GM23248 (cell line): ENCODE measurements around the gene KRT37. TPM values are rescaled to one million over a fixed set of nuclear protein-coding genes. Genes with fewer than 3 reads are reported as not detected.
"Not testable (repeated sequence)": the region's sequence is repeated elsewhere in the genome, so short reads cannot be mapped to it uniquely, and the experiment has no call there.

Experiments
- DNase-seq: peaks from one replicate; pipeline ENCODE4 v3.0.0-alpha.2; 2015
- H2AFZ ChIP-seq: fragments of 200-600 bp; sonication (generic); 2 replicates; pipeline ENCODE4 v1.6.1; 2016; ENCODE audit warnings: antibody characterized with exemption
- H3F3A ChIP-seq: fragments of 200-600 bp; sonication (generic); 2 replicates; pipeline ENCODE4 v1.6.1; 2016; ENCODE audit warnings: mild to moderate bottlenecking, antibody characterized with exemption, mixed run types; ENCODE audit not compliant: insufficient read depth
- H3K27ac ChIP-seq: fragments of 200-600 bp; sonication (generic); 2 replicates; pipeline ENCODE4 v1.5.1; 2016; ENCODE audit warnings: mild to moderate bottlenecking
- H3K27me3 ChIP-seq: fragments of 200-600 bp; sonication (generic); replicated peaks from 2 replicates; pipeline ENCODE4 v1.6.1; 2016; ENCODE audit warnings: mild to moderate bottlenecking; ENCODE audit not compliant: insufficient read depth
- H3K36me3 ChIP-seq: fragments of 200-600 bp; sonication (generic); 2 replicates; pipeline ENCODE4 v1.6.1; 2016; ENCODE audit warnings: low read depth, mild to moderate bottlenecking
- H3K4me1 ChIP-seq: fragments of 200-600 bp; sonication (generic); 2 replicates; pipeline ENCODE4 v1.6.1; 2016; ENCODE audit warnings: mild to moderate bottlenecking; ENCODE audit not compliant: insufficient read depth
- H3K4me2 ChIP-seq: fragments of 200-600 bp; sonication (generic); one replicate; pipeline ENCODE4 v1.6.1; 2016; ENCODE audit warnings: mild to moderate bottlenecking; ENCODE audit not compliant: unreplicated experiment
- H3K4me3 ChIP-seq: fragments of 200-600 bp; sonication (generic); 2 replicates; pipeline ENCODE4 v1.5.1; 2016; ENCODE audit warnings: mild to moderate bottlenecking
- H3K79me2 ChIP-seq: fragments of 200-600 bp; sonication (generic); 2 replicates; pipeline ENCODE4 v1.6.1; 2016; ENCODE audit warnings: mild to moderate bottlenecking; ENCODE audit not compliant: insufficient read depth
- H3K9ac ChIP-seq: fragments of 200-600 bp; sonication (generic); 2 replicates; pipeline ENCODE4 v1.6.1; 2016; ENCODE audit warnings: mild to moderate bottlenecking
- H3K9me2 ChIP-seq: fragments of 200-600 bp; sonication (generic); 2 replicates; pipeline ENCODE4 v1.6.1; 2016; ENCODE audit warnings: mixed run types, mild to moderate bottlenecking, moderate library complexity; ENCODE audit not compliant: insufficient read depth
- H3K9me3 ChIP-seq: fragments of 200-600 bp; sonication (generic); one replicate; pipeline ENCODE4 v1.6.1; 2017; ENCODE audit warnings: low read depth
- H4K20me1 ChIP-seq: fragments of 200-600 bp; sonication (generic); 2 replicates; pipeline ENCODE4 v1.6.0; 2016; ENCODE audit not compliant: insufficient read depth
- EZH2 ChIP-seq: fragments of 200-600 bp; sonication (generic); IDR thresholded peaks from 2 replicates; pipeline ENCODE4 v1.6.1; 2018; ENCODE audit warnings: antibody characterized with exemption, mild to moderate bottlenecking; ENCODE audit not compliant: insufficient read depth, poor library complexity, severe bottlenecking
- EZH2phosphoT487 ChIP-seq: fragments of 200-600 bp; sonication (generic); IDR thresholded peaks from 2 replicates; pipeline ENCODE4 v1.6.1; 2018; ENCODE audit warnings: antibody characterized with exemption, moderate library complexity, mild to moderate bottlenecking, low read depth; ENCODE audit not compliant: insufficient read depth
- WGBS, 2 experiments: methylation state at CpG; one replicate each; pipeline ENCODE4 v1.1.6; 2015 to 2017; ENCODE audit warnings: low lambda C conversion rate in 2 of 2, low coverage in 1 of 2; ENCODE audit errors: missing lambda C conversion rate in 2 of 2; 5-methylcytosine and 5-hydroxymethylcytosine counted together
- in situ Hi-C: fragments of 300-500 bp; cut with MboI; formaldehyde crosslinking; loops from 2 replicates; pipeline ENCODE4 v1.15.0; 2020
- polyA plus RNA-seq: library from polyadenylated mRNA; unstranded; fragments of >200 nt; fragmentation: Nextera tagmentation; extraction: Ambion mirVana; gene quantifications from 2 replicates; pipeline ENCODE4 v1.2.1, GENCODE V29; 2016
- total RNA-seq: library from RNA; depleted of rRNA; stranded (reverse); fragments of >200 nt; shearing (Covaris generic); gene quantifications from 2 replicates; pipeline ENCODE4 v1.2.3, GENCODE V29; 2014

KRT37 gene
- total and polyA plus RNA-seq, 2 experiments from 2014 or later: not detected

GRCh38 chr17:41437769-41438168, 13.4 kb upstream of the KRT37 start:
- Histone ChIP-seq H3F3A (peaks cover 6% of the 10 kb centered on the region), H3K36me3 (no peaks in the 10 kb centered on the region), H3K79me2 (no peaks in the 10 kb centered on the region), H3K27me3 (peaks cover 7% of the 10 kb centered on the region; the same call in 1 of the 2 replicates), H3K9me2 (no peaks in the 10 kb centered on the region), H3K4me1 (peaks cover 7% of the 10 kb centered on the region), H3K9ac (no peak overlapping the region), H4K20me1 (no peaks in the 10 kb centered on the region), H3K4me2 (no peak overlapping the region), H3K4me3 (no peak overlapping the region), H3K27ac (no peak overlapping the region), H2AFZ (no peak overlapping the region), H3K9me3 (no peaks in the 10 kb centered on the region)
- in situ Hi-C loops: no loop called here
- no peak for DNase-seq
- no peak for TF ChIP-seq EZH2phosphoT487
- no peak for TF ChIP-seq EZH2
- 78 to 79% methylated on average over 9 of the region's 9 CpGs for WGBS, 2 experiments

DNA sequence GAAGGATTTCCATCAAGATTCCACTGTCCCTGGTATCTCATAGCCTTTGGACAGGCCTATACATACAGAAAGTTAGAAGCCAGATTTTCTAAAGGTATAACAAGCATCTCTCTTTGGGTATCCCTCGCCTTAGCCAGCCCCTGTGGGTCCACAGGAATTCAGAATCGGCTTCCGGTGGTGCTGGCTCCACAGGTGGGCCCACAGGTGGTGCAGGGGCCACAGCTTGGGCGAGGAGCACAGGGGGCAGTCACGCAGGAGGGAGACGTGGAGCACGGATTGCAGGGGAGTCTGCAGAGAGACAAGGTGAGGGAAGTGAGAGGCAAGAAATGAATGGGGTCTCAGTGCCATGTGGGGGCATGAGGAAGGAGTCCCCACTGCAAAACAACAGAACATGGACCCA, 12.9 kb upstream of the KRT37 start:
- H3K9me2 ChIP-seq: no peaks in the 10 kb centered on the region
- H3K27me3 ChIP-seq: peaks cover 7% of the 10 kb centered on the region; the same call in 1 of the 2 replicates
- H3K4me3 ChIP-seq: no peak overlapping the region
- DNase-seq: no peak
- no peak overlapping the region for H3K4me2 ChIP-seq
- H4K20me1 ChIP-seq: no peaks in the 10 kb centered on the region
- no peak overlapping the region for H3K9ac ChIP-seq
- no peaks in the 10 kb centered on the region for H3K79me2 ChIP-seq
- no peak overlapping the region for H2AFZ ChIP-seq
- peaks cover 2% of the 10 kb centered on the region for H3F3A ChIP-seq
- H3K27ac ChIP-seq: no peak overlapping the region
- WGBS, 2 experiments: 69% methylated on average over 7 of the region's 7 CpGs
- no peaks in the 10 kb centered on the region for H3K9me3 ChIP-seq
- peaks cover 2% of the 10 kb centered on the region for H3K4me1 ChIP-seq
- no peaks in the 10 kb centered on the region for H3K36me3 ChIP-seq
- no peak for TF ChIP-seq EZH2phosphoT487
- TF ChIP-seq EZH2: no peak
- in situ Hi-C loops: no loop called here

- 64 to 69% methylated on average over 5 of the region's 5 CpGs for WGBS, 2 experiments
- peaks cover under 1% of the 10 kb centered on the region; the same call in 1 of the 2 replicates for H3K27me3 ChIP-seq
- no peak overlapping the region for H2AFZ ChIP-seq
- no peaks in the 10 kb centered on the region for H3K79me2 ChIP-seq
- H3K4me3 ChIP-seq: no peak overlapping the region
- no peaks in the 10 kb centered on the region for H3K36me3 ChIP-seq
- H3K9ac ChIP-seq: no peak overlapping the region
- in situ Hi-C loops: no loop called here
- H3K4me2 ChIP-seq: no peak overlapping the region
- H3K4me1 ChIP-seq: no peaks in the 10 kb centered on the region
- no peaks in the 10 kb centered on the region for H3F3A ChIP-seq
- TF ChIP-seq EZH2phosphoT487 (no peak), EZH2 (no peak)
- no peaks in the 10 kb centered on the region for H3K9me2 ChIP-seq
- no peak for DNase-seq
- H3K9me3 ChIP-seq: no peaks in the 10 kb centered on the region
- no peaks in the 10 kb centered on the region for H4K20me1 ChIP-seq
- no peak overlapping the region for H3K27ac ChIP-seq
These were observed 10.0 kb upstream of the KRT37 start for GRCh38 chr17:41434415-41434814.

DNA sequence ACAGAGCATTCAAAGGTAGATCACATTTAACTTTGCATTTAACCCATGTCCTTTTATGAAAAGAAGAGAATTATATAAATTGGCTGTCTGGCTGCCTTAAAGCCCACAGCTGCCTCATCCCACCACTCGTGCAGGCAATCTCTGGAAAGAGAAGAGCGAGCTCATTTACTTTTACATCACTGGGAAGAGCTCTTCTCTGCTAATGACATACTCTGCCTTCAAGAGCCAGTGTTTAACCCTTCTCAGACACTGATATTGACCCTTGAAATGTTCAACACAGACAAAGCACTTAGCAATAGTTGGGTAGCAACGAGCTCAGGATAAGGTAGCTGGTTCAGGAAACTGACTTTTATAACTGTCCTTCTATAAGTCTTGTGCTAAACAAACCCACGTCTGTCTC, 9.6 kb upstream of the KRT37 start:
- WGBS, 2 experiments: 62 to 71% methylated on average over 4 of the region's 4 CpGs
- Histone ChIP-seq H3K4me2 (no peak overlapping the region), H3K27ac (no peak overlapping the region), H3K9me3 (no peaks in the 10 kb centered on the region), H3K4me3 (no peak overlapping the region), H3F3A (no peaks in the 10 kb centered on the region), H3K36me3 (no peaks in the 10 kb centered on the region), H3K9ac (no peak overlapping the region), H3K79me2 (no peaks in the 10 kb centered on the region), H2AFZ (no peak overlapping the region), H4K20me1 (no peaks in the 10 kb centered on the region), H3K27me3 (no peaks in the 10 kb centered on the region), H3K9me2 (no peaks in the 10 kb centered on the region), H3K4me1 (no peaks in the 10 kb centered on the region)
- no peak for DNase-seq
- in situ Hi-C loops: no loop called here
- TF ChIP-seq EZH2phosphoT487 (no peak), EZH2 (no peak)

DNA sequence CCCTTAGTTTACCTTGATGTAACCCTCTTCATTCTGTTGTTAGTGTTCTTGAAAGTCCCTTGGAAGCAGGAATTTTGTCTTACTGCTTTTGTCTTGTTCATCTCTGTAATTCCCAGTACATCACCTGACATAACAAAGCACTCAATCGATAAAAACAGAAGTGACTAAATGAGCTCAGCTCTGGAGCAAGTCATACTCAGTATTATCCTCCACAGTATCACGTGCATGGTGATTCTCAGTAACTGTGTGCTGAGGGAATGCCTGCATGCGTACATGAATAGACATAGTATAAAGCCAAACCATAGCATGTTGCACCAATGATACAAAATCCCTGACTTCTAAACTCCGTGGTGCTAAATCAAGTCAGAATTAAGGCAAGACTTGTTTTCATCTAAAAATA, 9.2 kb upstream of the KRT37 start:
- Histone ChIP-seq H3K9ac (no peak overlapping the region), H3K4me1 (no peaks in the 10 kb centered on the region), H3K4me2 (no peak overlapping the region), H2AFZ (no peak overlapping the region), H3K9me2 (no peaks in the 10 kb centered on the region), H3K36me3 (no peaks in the 10 kb centered on the region), H3K79me2 (no peaks in the 10 kb centered on the region), H3K9me3 (no peaks in the 10 kb centered on the region), H3K27me3 (no peaks in the 10 kb centered on the region), H3K4me3 (no peak overlapping the region), H3K27ac (no peak overlapping the region), H3F3A (no peaks in the 10 kb centered on the region), H4K20me1 (no peaks in the 10 kb centered on the region)
- 57 to 59% methylated on average over 4 of the region's 4 CpGs for WGBS, 2 experiments
- in situ Hi-C loops: no loop called here
- no peak for TF ChIP-seq EZH2
- TF ChIP-seq EZH2phosphoT487: no peak
- DNase-seq: no peak

DNA sequence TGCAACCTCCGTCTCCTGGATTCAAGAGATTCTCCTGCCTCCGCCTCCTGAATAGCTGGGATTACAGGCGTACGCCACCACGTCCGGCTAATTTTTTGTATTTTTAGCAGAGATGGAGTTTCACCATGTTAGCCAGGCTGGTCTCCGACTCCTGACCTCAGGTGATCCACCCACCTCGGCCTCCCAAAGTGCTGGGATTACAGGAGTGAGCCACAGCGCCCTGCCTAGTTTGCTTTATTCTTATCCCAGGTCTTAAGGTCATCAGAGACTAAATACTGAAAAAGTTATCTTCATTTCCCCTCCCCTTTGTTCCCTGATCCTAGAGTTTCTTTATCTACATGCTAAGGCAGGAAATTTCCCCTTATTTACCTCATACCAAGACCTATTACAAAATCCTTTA, 6.0 kb upstream of the KRT37 start:
- H2AFZ ChIP-seq, in situ Hi-C loops, H3K4me1 ChIP-seq: not testable (repeated sequence)

More for the DNA sequence above, 6.0 kb upstream of the KRT37 start:
- not testable (repeated sequence) for H4K20me1 ChIP-seq, H3K36me3 ChIP-seq, H3K79me2 ChIP-seq, H3K9me2 ChIP-seq, H3F3A ChIP-seq, H3K27ac ChIP-seq, DNase-seq, H3K9me3 ChIP-seq, H3K4me3 ChIP-seq, H3K27me3 ChIP-seq, H3K9ac ChIP-seq, H3K4me2 ChIP-seq
- WGBS, 2 experiments: 81 to 85% methylated on average over 9 of the region's 9 CpGs
